ENCODE measurements around the gene TSC22D3.

Gene TSC22D3

GRCh38 chrX:107729558-107730297 is 45.9 kb downstream of the TSC22D3 start:
- DNase-seq: no peak

- no peak for DNase-seq
Observed at GRCh38 chrX:107728371-107729099, 47.1 kb downstream of the TSC22D3 start.

GRCh38 chrX:107726816-107727534 is 48.6 kb downstream of the TSC22D3 start:
- no peak for DNase-seq

GRCh38 chrX:107725761-107726555 is 49.6 kb downstream of the TSC22D3 start:
- DNase-seq: no peak

GRCh38 chrX:107724653-107725052 is 50.9 kb downstream of the TSC22D3 start:
- no peak for DNase-seq

GRCh38 chrX:107723511-107723910 is 52.1 kb downstream of the TSC22D3 start:
- DNase-seq: no peak

GRCh38 chrX:107721966-107722707 is 53.5 kb downstream of the TSC22D3 start:
- no peak for DNase-seq

GRCh38 chrX:107721318-107721717 is 54.3 kb downstream of the TSC22D3 start:
- DNase-seq: peak; percentile 21

GRCh38 chrX:107718156-107718621 is 57.4 kb downstream of the TSC22D3 start:
- peak; percentile 35 for DNase-seq

- DNase-seq: peak; percentile 76
Observed at GRCh38 chrX:107716816-107717700, 58.5 kb downstream of the TSC22D3 start.

GRCh38 chrX:107716118-107716684 is 59.4 kb downstream of the TSC22D3 start:
- no peak for DNase-seq

- DNase-seq: no peak
Observed at GRCh38 chrX:107715331-107716117, 60.1 kb downstream of the TSC22D3 start.

GRCh38 chrX:107714206-107714891 is 61.2 kb downstream of the TSC22D3 start:
- DNase-seq: no peak

GRCh38 chrX:107713543-107714205 is 61.9 kb downstream of the TSC22D3 start:
- no peak for DNase-seq

GRCh38 chrX:107713203-107713542 is 62.4 kb downstream of the TSC22D3 start:
- DNase-seq: no peak

- no peak for DNase-seq
Observed at GRCh38 chrX:107712231-107713202, 63.1 kb downstream of the TSC22D3 start.

- no peak for DNase-seq
Observed at GRCh38 chrX:107711521-107712181, 63.9 kb downstream of the TSC22D3 start.
